H9 (cell line): ENCODE results near the gene PLPP1. TPM values are rescaled to one million over a fixed set of nuclear protein-coding genes. Genes with fewer than 3 reads are reported as not detected.
A peak's percentile ranks its signal among the peaks of the same experiment; 100 is the strongest.

Experiments
- DNase-seq: peaks from one replicate; pipeline ENCODE4 v3.0.0-alpha.2; 2017
- H2AFZ ChIP-seq: one replicate; pipeline ENCODE4 v1.6.1; 2013; ENCODE audit warnings: mild to moderate bottlenecking, low read length, control low read depth, moderate library complexity
- H2AK5ac ChIP-seq: 2 replicates; pipeline ENCODE4 v1.6.1; 2013; ENCODE audit warnings: low read length, control low read depth, mixed read lengths; ENCODE audit not compliant: insufficient read length
- H2BK120ac ChIP-seq: one replicate; pipeline ENCODE4 v1.6.1; 2013; ENCODE audit warnings: low read depth, mild to moderate bottlenecking, low read length, control low read depth, inconsistent platforms; ENCODE audit not compliant: poor library complexity, severe bottlenecking
- H2BK12ac ChIP-seq: 2 replicates; pipeline ENCODE4 v1.6.1; 2013; ENCODE audit warnings: low read length, control low read depth, mixed read lengths, low read depth; ENCODE audit not compliant: insufficient read length
- H2BK15ac ChIP-seq: 2 replicates; pipeline ENCODE4 v1.6.1; 2013; ENCODE audit warnings: low read depth, low read length, control low read depth
- H2BK20ac ChIP-seq: one replicate; pipeline ENCODE4 v1.6.1; 2013; ENCODE audit warnings: low read depth, mild to moderate bottlenecking, low read length, control low read depth, inconsistent platforms; ENCODE audit not compliant: poor library complexity, severe bottlenecking
- H2BK5ac ChIP-seq: 2 replicates; pipeline ENCODE4 v1.6.1; 2013; ENCODE audit warnings: low read length, control low read depth, mixed read lengths; ENCODE audit not compliant: insufficient read length
- H3K14ac ChIP-seq: 2 replicates; pipeline ENCODE4 v1.6.1; 2013; ENCODE audit warnings: low read length, control low read depth; ENCODE audit not compliant: insufficient read depth
- H3K18ac ChIP-seq: 2 replicates; pipeline ENCODE4 v1.6.1; 2013; ENCODE audit warnings: low read depth, mild to moderate bottlenecking, mixed read lengths, low read length, control low read depth; ENCODE audit not compliant: insufficient read length
- H3K23ac ChIP-seq: 2 replicates; pipeline ENCODE4 v1.6.1; 2013; ENCODE audit warnings: low read length, control low read depth, mixed read lengths, low read depth; ENCODE audit not compliant: insufficient read length
- H3K23me2 ChIP-seq: 2 replicates; pipeline ENCODE4 v1.6.1; 2013; ENCODE audit warnings: low read depth, mild to moderate bottlenecking, mixed read lengths, low read length, control low read depth; ENCODE audit not compliant: insufficient read length, poor library complexity, severe bottlenecking
- H3K27ac ChIP-seq: 2 replicates; pipeline ENCODE4 v1.5.1; 2013; ENCODE audit warnings: low read length, control low read depth, mixed read lengths, low read depth; ENCODE audit not compliant: insufficient read length
- H3K27me3 ChIP-seq: 2 replicates; pipeline ENCODE4 v1.6.1; 2013; ENCODE audit warnings: low read length, control low read depth, inconsistent platforms; ENCODE audit not compliant: insufficient read depth
- H3K4ac ChIP-seq: 2 replicates; pipeline ENCODE4 v1.6.1; 2013; ENCODE audit warnings: low read depth, mild to moderate bottlenecking, control low read depth, inconsistent platforms, low read length, moderate library complexity
- H3K4me1 ChIP-seq: 2 replicates; pipeline ENCODE4 v1.6.1; 2013; ENCODE audit warnings: low read length, control low read depth, inconsistent platforms; ENCODE audit not compliant: insufficient read depth
- H3K4me2 ChIP-seq: 2 replicates; pipeline ENCODE4 v1.6.1; 2013; ENCODE audit warnings: low read length, control low read depth, mixed read lengths; ENCODE audit not compliant: insufficient read length, insufficient read depth
- H3K56ac ChIP-seq: 2 replicates; pipeline ENCODE4 v1.6.1; 2013; ENCODE audit warnings: low read depth, mild to moderate bottlenecking, mixed read lengths, low read length, control low read depth; ENCODE audit not compliant: insufficient read length
- H3K79me1 ChIP-seq: 2 replicates; pipeline ENCODE4 v1.6.1; 2013; ENCODE audit warnings: low read depth, mild to moderate bottlenecking, moderate library complexity, low read length, control low read depth, inconsistent platforms; ENCODE audit not compliant: insufficient read depth, poor library complexity, severe bottlenecking
- H3K79me2 ChIP-seq: 2 replicates; pipeline ENCODE4 v1.6.1; 2013; ENCODE audit warnings: low read length, control low read depth, inconsistent platforms; ENCODE audit not compliant: insufficient read depth
- H3K9ac ChIP-seq: 2 replicates; pipeline ENCODE4 v1.6.1; 2013; ENCODE audit warnings: low read length, control low read depth, mixed read lengths; ENCODE audit not compliant: insufficient read length; ENCODE audit errors: extremely low read depth
- H3K9me3 ChIP-seq: one replicate; pipeline ENCODE4 v1.6.1; 2013; ENCODE audit warnings: low read depth, low read length, inconsistent platforms; ENCODE audit not compliant: control insufficient read depth
- H3T11ph ChIP-seq: one replicate; pipeline ENCODE4 v1.6.1; 2013; ENCODE audit warnings: mild to moderate bottlenecking, low read length, control low read depth, inconsistent platforms
- H4K20me1 ChIP-seq: one replicate; pipeline ENCODE4 v1.6.1; 2013; ENCODE audit not compliant: control insufficient read depth, insufficient read length, insufficient read depth
- H4K5ac ChIP-seq: 2 replicates; pipeline ENCODE4 v1.6.1; 2013; ENCODE audit warnings: low read depth, mild to moderate bottlenecking, mixed read lengths, low read length, control low read depth; ENCODE audit not compliant: insufficient read length
- H4K8ac ChIP-seq: replicated peaks from 2 replicates; pipeline ENCODE4 v1.6.1; 2013; ENCODE audit warnings: low read length, control low read depth, mixed read lengths, low read depth; ENCODE audit not compliant: insufficient read length
- H4K91ac ChIP-seq: 2 replicates; pipeline ENCODE4 v1.6.1; 2013; ENCODE audit warnings: low read depth, mild to moderate bottlenecking, moderate library complexity, mixed read lengths, low read length, control low read depth; ENCODE audit not compliant: insufficient read length
- H3K27ac Mint-ChIP-seq, 3 experiments: 2 replicates in 2 of 3; 3 replicates in 1 of 3; pipeline ENCODE4 v1.8.0; 2020 to 2021; ENCODE audit warnings: mixed read lengths in 3 of 3, mild to moderate bottlenecking in 1 of 3, moderate library complexity in 1 of 3
- H3K27me3 Mint-ChIP-seq: 2 replicates; pipeline ENCODE4 v1.8.0; 2021; ENCODE audit warnings: low read depth, mild to moderate bottlenecking, moderate library complexity, mixed read lengths
- H3K36me3 Mint-ChIP-seq, 3 experiments: 2 replicates in 2 of 3; 3 replicates in 1 of 3; pipeline ENCODE4 v1.8.0; 2020 to 2021; ENCODE audit warnings: low read depth in 3 of 3, mixed read lengths in 3 of 3; ENCODE audit not compliant: insufficient read depth in 1 of 3
- H3K4me1 Mint-ChIP-seq, 2 experiments: 2 replicates each; pipeline ENCODE4 v1.8.0; 2020; ENCODE audit warnings: mixed read lengths in 2 of 2
- H3K4me3 Mint-ChIP-seq, 2 experiments: 2 replicates in 1 of 2; 3 replicates in 1 of 2; pipeline ENCODE4 v1.8.0; 2020 to 2021; ENCODE audit warnings: mild to moderate bottlenecking in 2 of 2, mixed read lengths in 2 of 2, moderate library complexity in 1 of 2
- H3K9me3 Mint-ChIP-seq, 2 experiments: 2 replicates in 1 of 2; 3 replicates in 1 of 2; pipeline ENCODE4 v1.8.0; 2020; ENCODE audit warnings: mild to moderate bottlenecking in 2 of 2, mixed read lengths in 2 of 2, moderate library complexity in 1 of 2
- CTCF ChIP-seq: fragments of 200-600 bp; sonication (generic); conservative IDR thresholded peaks from 3 replicates; pipeline ENCODE4 v1.8.0; 2021; ENCODE audit warnings: antibody characterized with exemption, mild to moderate bottlenecking
- WGBS: extraction: QIAGEN DNeasy Blood & Tissue Kit; methylation state at CpG from one replicate; pipeline ENCODE4 v1.1.7; 2013; ENCODE audit warnings: missing lambda C conversion rate, low lambda C conversion rate, mixed read lengths; ENCODE audit not compliant: insufficient read length; ENCODE audit errors: extremely low coverage; 5-methylcytosine and 5-hydroxymethylcytosine counted together
- total RNA-seq: library from RNA; stranded (reverse); gene quantifications from 2 replicates; pipeline ENCODE4 v1.2.1, GENCODE V29; 2021

Gene PLPP1
- total RNA-seq, 1 experiment from 2014 or later: 85.9 TPM

- Histone ChIP-seq H2BK120ac (no peak overlapping the region), H3K27me3 (no peaks in the 10 kb centered on the region), H4K20me1 (no peaks in the 10 kb centered on the region), H3K56ac (no peak overlapping the region), H2BK5ac (no peak overlapping the region), H4K8ac (no peak overlapping the region), H3K27ac (no peak overlapping the region), H3K18ac (no peak overlapping the region), H3K9ac (no peak overlapping the region), H2BK20ac (no peak overlapping the region), H3K14ac (no peak overlapping the region), H3K79me2 (no peaks in the 10 kb centered on the region; the same call in 1 of the 2 replicates), H2AFZ (no peak overlapping the region), H2AK5ac (no peak overlapping the region), H3K9me3 (no peaks in the 10 kb centered on the region), H3K4me2 (no peak overlapping the region), H3K4me1 (peaks cover 7% of the 10 kb centered on the region), H3K23ac (no peak overlapping the region), H2BK12ac (no peak overlapping the region), H2BK15ac (no peak overlapping the region), H3T11ph (no peak overlapping the region), H4K5ac (no peak overlapping the region), H3K23me2 (no peaks in the 10 kb centered on the region), H3K4ac (no peak overlapping the region), H3K79me1 (no peaks in the 10 kb centered on the region), H4K91ac (no peak overlapping the region)
- Mint-ChIP-seq H3K36me3 (peaks cover 0 to 39% (median 18%) of the 10 kb centered on the region in 3 experiments; a peak in 4 of 7 replicates), H3K27ac (peak overlapping the region in 1 of 3 experiments; percentile 20; a peak in 1 of 7 replicates), H3K27me3 (no peaks in the 10 kb centered on the region), H3K4me3 (no peak overlapping the region), H3K9me3 (no peaks in the 10 kb centered on the region), H3K4me1 (peaks cover 33 to 36% of the 10 kb centered on the region in 2 experiments)
- no peak for DNase-seq
- no CpG with 5 or more reads among the region's 3 CpGs for WGBS
- TF ChIP-seq CTCF: no peak
These were observed 89.0 kb downstream of the PLPP1 start for GRCh38 chr5:55445791-55446190.
